H1 (cell line): ENCODE data around the gene RUBCN. TPM values are rescaled to one million over a fixed set of nuclear protein-coding genes. Genes with fewer than 3 reads are reported as not detected.

Experiments
- ATF3 ChIP-seq: IDR thresholded peaks from 2 replicates; pipeline ENCODE4 v1.6.1; 2011; ENCODE audit warnings: low read depth, mild to moderate bottlenecking, low read length; ENCODE audit not compliant: insufficient read depth
- CTCF ChIP-seq, 3 experiments: IDR thresholded peaks; 1 replicate in 2 of 3; 2 replicates in 1 of 3; pipeline versions ENCODE4 v1.5.1 to v1.6.1; 2011; ENCODE audit warnings: low read length in 3 of 3, mild to moderate bottlenecking in 3 of 3, inconsistent platforms in 2 of 3, low read depth in 1 of 3, moderate library complexity in 1 of 3; ENCODE audit not compliant: insufficient read depth in 1 of 3; ENCODE audit errors: control extremely low read depth in 1 of 3
- GTF2F1 ChIP-seq: IDR thresholded peaks from 2 replicates; pipeline ENCODE4 v1.6.1; 2012; ENCODE audit warnings: low read depth, low read length, improper control_type of control experiment, borderline replicate concordance
- SIRT6 ChIP-seq: IDR thresholded peaks from one replicate; pipeline ENCODE4 v1.7.1; 2012; ENCODE audit warnings: low read length, inconsistent platforms
- SP1 ChIP-seq: IDR thresholded peaks from 2 replicates; pipeline ENCODE4 v1.6.1; 2011; ENCODE audit warnings: low read depth, low read length
- TAF1 ChIP-seq: IDR thresholded peaks from 2 replicates; pipeline ENCODE4 v1.6.1; 2011; ENCODE audit warnings: mild to moderate bottlenecking, low read depth, low read length
- YY1 ChIP-seq: IDR thresholded peaks from 2 replicates; pipeline ENCODE4 v1.6.1; 2011; ENCODE audit warnings: low read depth, mild to moderate bottlenecking, low read length
- polyA plus RNA-seq, 7 experiments: library from polyadenylated mRNA; depleted of rRNA in 3 of 7; stranded (reverse) in 5 of 7; unstranded in 2 of 7; fragments of >200 nt in 5 of 7; fragments of 200-250 nt in 2 of 7; gene quantifications; 1 replicate in 5 of 7; 2 replicates in 1 of 7; 4 replicates in 1 of 7; pipeline versions ENCODE4 v1.2.1 to v1.2.3, GENCODE V29; 2011 to 2013; ENCODE audit warnings: missing spikeins in 2 of 7, mixed read lengths in 2 of 7
- total RNA-seq: library from RNA; stranded (reverse); fragmentation: NEBNext Ultra II Directional; extraction: Animal tissue kit (Norgen Biotek cat#: 25700); gene quantifications from 2 replicates; pipeline ENCODE4 v1.2.1, GENCODE V29; 2021

Gene RUBCN
- total and polyA plus RNA-seq, 2 of the 8 experiments (the other 6 are each of a cell fraction or from before 2014, with no cell fraction given), result 9.3 to 21.9 TPM

GRCh38 chr3:197701841-197702240, 34.9 kb downstream of the RUBCN start (continued):
- TF ChIP-seq CTCF (IDR thresholded peaks at IDR 0.05; ENCODE audit: control extremely low read depth in 1 of 3, insufficient read depth in 1 of 3, low read depth in 1 of 3, low read length in 3 of 3) (no peak), SP1 (no peak), ATF3 (no peak), TAF1 (no peak), SIRT6 (no peak), GTF2F1 (no peak), YY1 (no peak)
